Naive B cell (primary cell): Measurements from ENCODE around the gene CX3CL1. TPM values are rescaled to one million over a fixed set of nuclear protein-coding genes. Genes with fewer than 3 reads are reported as not detected.

Source experiments
- ATAC-seq, 2 donors: fragments of 150-1000 bp; cut with Tn5 transposase; 2 replicates each; pipeline ENCODE4 v1.10.0; 2021; ENCODE audit warnings: low read depth in 2 of 2, mild to moderate bottlenecking in 2 of 2, moderate library complexity in 2 of 2
- DNase-seq: peaks from one replicate; pipeline ENCODE4 v3.0.0; 2022
- H3K27ac Mint-ChIP-seq, 6 donors: one replicate each; pipeline ENCODE4 v1.8.0; 2020 to 2022; ENCODE audit warnings: mild to moderate bottlenecking in 6 of 6, mixed read lengths in 6 of 6, moderate library complexity in 5 of 6, inconsistent platforms in 2 of 6
- H3K27me3 Mint-ChIP-seq, 3 donors: one replicate each; pipeline ENCODE4 v1.8.0; 2021 to 2022; ENCODE audit warnings: mixed read lengths in 3 of 3, mild to moderate bottlenecking in 1 of 3
- H3K36me3 Mint-ChIP-seq, 2 donors: one replicate each; pipeline ENCODE4 v1.8.0; 2020 to 2022; ENCODE audit warnings: mixed read lengths in 2 of 2, inconsistent platforms in 1 of 2, mild to moderate bottlenecking in 1 of 2
- H3K4me1 Mint-ChIP-seq, 3 donors: one replicate each; pipeline ENCODE4 v1.8.0; 2020 to 2022; ENCODE audit warnings: mixed read lengths in 3 of 3, inconsistent platforms in 1 of 3, mild to moderate bottlenecking in 1 of 3, moderate library complexity in 1 of 3
- H3K4me3 Mint-ChIP-seq, 8 donors: one replicate each; pipeline ENCODE4 v1.8.0; 2020 to 2022; ENCODE audit warnings: mild to moderate bottlenecking in 8 of 8, mixed read lengths in 8 of 8, moderate library complexity in 8 of 8, inconsistent platforms in 2 of 8
- H3K9me3 Mint-ChIP-seq, 7 donors: one replicate each; pipeline ENCODE4 v1.8.0; 2020 to 2022; ENCODE audit warnings: mixed read lengths in 7 of 7, mild to moderate bottlenecking in 5 of 7, inconsistent platforms in 2 of 7, moderate library complexity in 1 of 7
- polyA plus RNA-seq, 6 donors: library from polyadenylated mRNA; unstranded; fragments of 300-500 nt; fragmentation: Illumina TruSeq; gene quantifications; one replicate each; pipeline ENCODE4 v1.2.3, GENCODE V29; 2021; ENCODE audit warnings: low read depth in 6 of 6

The CX3CL1 gene
- polyA plus RNA-seq, 6 donors from 2014 or later, result not detected

- H3K27ac Mint-ChIP-seq, result peak overlapping the region in 4 of 6 donors; percentile 12 to 88 (median 48)
- H3K36me3 Mint-ChIP-seq, result no peaks in the 10 kb centered on the region
- DNase-seq (no peak), ATAC-seq (no peak)
- no peaks in the 10 kb centered on the region for H3K9me3 Mint-ChIP-seq
- H3K27me3 Mint-ChIP-seq, result peaks cover 0 to 10% (median 4%) of the 10 kb centered on the region in 3 donors
- peaks cover 35 to 64% (median 55%) of the 10 kb centered on the region in 3 donors for H3K4me1 Mint-ChIP-seq
- peak overlapping the region in 1 of 8 donors; percentile 25 for H3K4me3 Mint-ChIP-seq
Observed at GRCh38 chr16:57380671-57381462, 8.6 kb downstream of the CX3CL1 start.

- H3K4me3 Mint-ChIP-seq, result no peak overlapping the region
- no peak for DNase-seq
- peak overlapping the region in 4 of 6 donors; percentile 12 to 53 (median 28) for H3K27ac Mint-ChIP-seq
- H3K4me1 Mint-ChIP-seq, result peaks cover 40 to 71% (median 57%) of the 10 kb centered on the region in 3 donors
- ATAC-seq, result no peak
- no peaks in the 10 kb centered on the region for H3K9me3 Mint-ChIP-seq
- H3K27me3 Mint-ChIP-seq, result no peaks in the 10 kb centered on the region
- no peaks in the 10 kb centered on the region for H3K36me3 Mint-ChIP-seq
Observed at GRCh38 chr16:57381791-57382534, 9.7 kb downstream of the CX3CL1 start.

- H3K4me1 Mint-ChIP-seq, result peaks cover 38 to 65% (median 54%) of the 10 kb centered on the region in 3 donors
- peak overlapping the region in 3 of 6 donors; percentile 47 to 91 (median 73) for H3K27ac Mint-ChIP-seq
Observed at GRCh38 chr16:57382535-57383275, 10.4 kb downstream of the CX3CL1 start.

GRCh38 chr16:57383276-57384247, 11.3 kb downstream of the CX3CL1 start:
- H3K4me3 Mint-ChIP-seq, result peak overlapping the region in 6 of 8 donors; percentile 35 to 75 (median 66)
- H3K9me3 Mint-ChIP-seq, result no peaks in the 10 kb centered on the region
- H3K36me3 Mint-ChIP-seq, result no peaks in the 10 kb centered on the region
- peaks cover 36 to 62% (median 57%) of the 10 kb centered on the region in 3 donors for H3K4me1 Mint-ChIP-seq
- peaks cover 2% of the 10 kb centered on the region in 3 donors for H3K27me3 Mint-ChIP-seq
- DNase-seq (no peak), ATAC-seq (no peak)
- H3K27ac Mint-ChIP-seq, result peak overlapping the region in 4 of 6 donors; percentile 62 to 91 (median 75)

More at GRCh38 chr16:57382535-57383275, 10.4 kb downstream of the CX3CL1 start:
- Mint-ChIP-seq H3K4me3 (peak overlapping the region in 1 of 8 donors; percentile 75), H3K27me3 (no peaks in the 10 kb centered on the region), H3K36me3 (no peaks in the 10 kb centered on the region), H3K9me3 (no peaks in the 10 kb centered on the region)
- ATAC-seq (no peak), DNase-seq (no peak)

- H3K4me3 Mint-ChIP-seq, result peak overlapping the region in 7 of 8 donors; percentile 35 to 81 (median 64)
- peaks cover 42 to 61% (median 60%) of the 10 kb centered on the region in 3 donors for H3K4me1 Mint-ChIP-seq
- H3K9me3 Mint-ChIP-seq, result no peaks in the 10 kb centered on the region
- peak; percentile 30 for DNase-seq
- no peaks in the 10 kb centered on the region for H3K36me3 Mint-ChIP-seq
- peak; percentile 68 to 74 for ATAC-seq
- peak overlapping the region in 5 of 6 donors; percentile 31 to 86 (median 62) for H3K27ac Mint-ChIP-seq
- peaks cover 7 to 11% (median 11%) of the 10 kb centered on the region in 3 donors for H3K27me3 Mint-ChIP-seq
Observed at GRCh38 chr16:57384248-57385070, 12.2 kb downstream of the CX3CL1 start.

GRCh38 chr16:57385083-57385482, 12.8 kb downstream of the CX3CL1 start:
- H3K27ac Mint-ChIP-seq, result peak overlapping the region in 3 of 6 donors; percentile 53 to 89 (median 62)

GRCh38 chr16:57386381-57386951, 14.2 kb downstream of the CX3CL1 start:
- Mint-ChIP-seq H3K27me3 (peaks cover 11 to 19% (median 12%) of the 10 kb centered on the region in 3 donors), H3K36me3 (no peaks in the 10 kb centered on the region), H3K27ac (peak overlapping the region in 1 of 6 donors; percentile 12), H3K9me3 (no peaks in the 10 kb centered on the region), H3K4me3 (peak overlapping the region in 1 of 8 donors; percentile 35), H3K4me1 (peaks cover 38 to 54% (median 50%) of the 10 kb centered on the region in 3 donors)
- ATAC-seq (no peak), DNase-seq (no peak)

More at GRCh38 chr16:57385083-57385482, 12.8 kb downstream of the CX3CL1 start:
- ATAC-seq (no peak), DNase-seq (no peak)
- no peaks in the 10 kb centered on the region for H3K36me3 Mint-ChIP-seq
- peaks cover 42 to 62% (median 61%) of the 10 kb centered on the region in 3 donors for H3K4me1 Mint-ChIP-seq
- H3K27me3 Mint-ChIP-seq, result peaks cover 7 to 14% (median 12%) of the 10 kb centered on the region in 3 donors
- peak overlapping the region in 5 of 8 donors; percentile 44 to 75 (median 64) for H3K4me3 Mint-ChIP-seq
- H3K9me3 Mint-ChIP-seq, result no peaks in the 10 kb centered on the region

GRCh38 chr16:57387598-57388354, 15.5 kb downstream of the CX3CL1 start:
- Mint-ChIP-seq H3K27me3 (peaks cover 12 to 27% (median 16%) of the 10 kb centered on the region in 3 donors), H3K36me3 (no peaks in the 10 kb centered on the region), H3K4me1 (peaks cover 38 to 47% (median 46%) of the 10 kb centered on the region in 3 donors), H3K4me3 (peak overlapping the region in 1 of 8 donors; percentile 20), H3K9me3 (no peaks in the 10 kb centered on the region), H3K27ac (peak overlapping the region in 1 of 6 donors; percentile 17)
- no peak for ATAC-seq
- DNase-seq, result no peak

- H3K27me3 Mint-ChIP-seq, result peaks cover 12 to 33% (median 18%) of the 10 kb centered on the region in 3 donors
- H3K4me1 Mint-ChIP-seq, result peaks cover 33 to 41% (median 40%) of the 10 kb centered on the region in 3 donors
- ATAC-seq, result peak in 1 of 2 donors; percentile 29
- peak overlapping the region in 1 of 6 donors; percentile 17 for H3K27ac Mint-ChIP-seq
- DNase-seq, result no peak
- H3K9me3 Mint-ChIP-seq, result no peaks in the 10 kb centered on the region
- no peak overlapping the region for H3K4me3 Mint-ChIP-seq
- no peaks in the 10 kb centered on the region for H3K36me3 Mint-ChIP-seq
Observed at GRCh38 chr16:57388359-57389086, 16.2 kb downstream of the CX3CL1 start.

GRCh38 chr16:57389087-57389468, 16.8 kb downstream of the CX3CL1 start:
- DNase-seq (no peak), ATAC-seq (no peak)
- Mint-ChIP-seq H3K36me3 (no peaks in the 10 kb centered on the region), H3K27me3 (peaks cover 12 to 38% (median 22%) of the 10 kb centered on the region in 3 donors), H3K27ac (no peak overlapping the region), H3K4me1 (peaks cover 28 to 35% (median 34%) of the 10 kb centered on the region in 3 donors), H3K9me3 (no peaks in the 10 kb centered on the region), H3K4me3 (no peak overlapping the region)
